Natural killer cell (primary cell): Measurements from ENCODE around the gene INAVA. TPM values are rescaled to one million over a fixed set of nuclear protein-coding genes. Genes with fewer than 3 reads are reported as not detected.

Experiments used
- ATAC-seq, 3 donors: fragments of 150-1000 bp in 2 of 3; fragments of 200-7000 bp in 1 of 3; cut with Tn5 transposase; 1 replicate in 1 of 3; 2 replicates in 2 of 3; pipeline ENCODE4 v1.10.0; 2021; ENCODE audit warnings: mild to moderate bottlenecking in 2 of 3, moderate library complexity in 2 of 3
- DNase-seq, 2 donors: peaks; one replicate each; pipeline versions ENCODE4 v3.0.0 to v3.0.0-alpha.2; 2013 to 2021; ENCODE audit warnings: mixed read lengths in 1 of 2
- H3K27ac ChIP-seq: one replicate; pipeline ENCODE4 v1.5.1; 2013; ENCODE audit warnings: mild to moderate bottlenecking, low read length
- H3K27me3 ChIP-seq: one replicate; pipeline ENCODE4 v1.6.1; 2013; ENCODE audit warnings: low read length; ENCODE audit not compliant: control insufficient read depth, insufficient read depth
- H3K36me3 ChIP-seq: one replicate; pipeline ENCODE4 v1.6.1; 2013; ENCODE audit warnings: low read length; ENCODE audit not compliant: control insufficient read depth, insufficient read depth
- H3K4me1 ChIP-seq: one replicate; pipeline ENCODE4 v1.6.1; 2013; ENCODE audit warnings: low read length; ENCODE audit not compliant: control insufficient read depth, insufficient read depth
- H3K4me3 ChIP-seq: one replicate; pipeline ENCODE4 v1.5.1; 2013; ENCODE audit warnings: low read length
- H3K9me3 ChIP-seq: one replicate; pipeline ENCODE4 v1.6.1; 2013; ENCODE audit warnings: low read length; ENCODE audit not compliant: control insufficient read depth, insufficient read depth
- H3K27ac Mint-ChIP-seq, 2 donors: one replicate each; pipeline ENCODE4 v1.8.0; 2022; ENCODE audit warnings: mild to moderate bottlenecking in 2 of 2, mixed read lengths in 2 of 2, moderate library complexity in 1 of 2
- H3K27me3 Mint-ChIP-seq, 2 donors: one replicate each; pipeline ENCODE4 v1.8.0; 2022; ENCODE audit warnings: low read depth in 2 of 2, mixed read lengths in 2 of 2
- H3K36me3 Mint-ChIP-seq: one replicate; pipeline ENCODE4 v1.8.0; 2022; ENCODE audit warnings: mixed read lengths
- H3K4me1 Mint-ChIP-seq, 2 donors: one replicate each; pipeline ENCODE4 v1.8.0; 2022; ENCODE audit warnings: mixed read lengths in 2 of 2
- H3K4me3 Mint-ChIP-seq: one replicate; pipeline ENCODE4 v1.8.0; 2022; ENCODE audit warnings: mild to moderate bottlenecking, moderate library complexity, mixed read lengths
- H3K9me3 Mint-ChIP-seq, 2 donors: one replicate each; pipeline ENCODE4 v1.8.0; 2022; ENCODE audit warnings: mixed read lengths in 2 of 2
- WGBS: methylation state at CpG from one replicate; pipeline ENCODE4 v1.1.7; 2013; ENCODE audit warnings: missing lambda C conversion rate; ENCODE audit not compliant: insufficient coverage; 5-methylcytosine and 5-hydroxymethylcytosine counted together
- intact Hi-C: fragments of 100-400 bp; cut with micrococcal nuclease; formaldehyde crosslinking; loops from one replicate; pipeline ENCODE4 v1.14.2; 2022
- total RNA-seq, 4 donors: library from RNA; stranded (reverse); fragments of 120-200 nt in 1 of 4; gene quantifications; one replicate each; pipeline versions ENCODE4 v1.2.3 to v1.2.4, GENCODE V29; 2013 to 2022
- TF ChIP-seq, protein P1 (sequence below): fragments of 200-600 bp; IDR thresholded peaks from one replicate; pipeline ENCODE4 v1.8.0; 2022; ENCODE audit warnings: antibody characterized with exemption

Gene INAVA
- total RNA-seq, 3 donors from 2014 or later (not counting 1 experiment from before 2014, with no cell fraction given) = 0.13 to 0.18 TPM; not detected in 1

DNA sequence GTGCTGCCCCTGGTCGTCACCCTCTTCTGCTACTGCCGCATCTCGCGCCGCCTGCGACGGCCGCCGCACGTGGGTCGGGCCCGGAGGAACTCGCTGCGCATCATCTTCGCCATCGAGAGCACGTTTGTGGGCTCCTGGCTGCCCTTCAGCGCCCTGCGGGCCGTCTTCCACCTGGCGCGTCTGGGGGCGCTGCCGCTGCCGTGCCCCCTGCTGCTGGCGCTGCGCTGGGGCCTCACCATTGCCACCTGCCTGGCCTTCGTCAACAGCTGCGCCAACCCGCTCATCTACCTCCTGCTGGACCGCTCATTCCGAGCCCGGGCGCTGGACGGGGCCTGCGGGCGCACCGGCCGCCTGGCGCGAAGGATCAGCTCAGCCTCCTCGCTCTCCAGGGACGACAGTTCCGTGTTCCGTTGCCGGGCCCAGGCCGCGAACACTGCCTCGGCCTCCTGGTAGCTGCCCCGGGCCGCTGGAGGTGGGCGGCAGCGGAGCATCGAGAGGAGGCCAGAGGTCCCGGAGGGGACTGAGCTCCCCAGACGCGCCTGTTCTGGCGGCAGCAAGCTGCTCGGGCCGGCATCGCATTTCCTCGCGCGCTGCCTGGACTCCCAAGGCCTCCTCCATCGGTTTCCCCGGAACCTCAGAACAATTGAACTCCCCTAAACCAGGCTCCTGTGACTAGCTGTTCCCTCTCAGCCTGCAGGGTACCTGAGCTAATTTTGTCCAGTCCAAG lies 20.9 kb upstream of the INAVA start:
- no peak overlapping the region for H3K27ac ChIP-seq
- H3K4me3 Mint-ChIP-seq = peak overlapping the region; percentile 85
- no peaks in the 10 kb centered on the region for H3K36me3 ChIP-seq
- 26% methylated on average over 66 of the region's 66 CpGs for WGBS
- DNase-seq = peak in 1 of 2 donors; percentile 47
- peak overlapping the region; percentile 71 to 84 for H3K27ac Mint-ChIP-seq
- ATAC-seq = peak; percentile 36 to 57 (median 48)
- H3K27me3 ChIP-seq = peaks cover 7% of the 10 kb centered on the region
- TF ChIP-seq, protein P1, sequence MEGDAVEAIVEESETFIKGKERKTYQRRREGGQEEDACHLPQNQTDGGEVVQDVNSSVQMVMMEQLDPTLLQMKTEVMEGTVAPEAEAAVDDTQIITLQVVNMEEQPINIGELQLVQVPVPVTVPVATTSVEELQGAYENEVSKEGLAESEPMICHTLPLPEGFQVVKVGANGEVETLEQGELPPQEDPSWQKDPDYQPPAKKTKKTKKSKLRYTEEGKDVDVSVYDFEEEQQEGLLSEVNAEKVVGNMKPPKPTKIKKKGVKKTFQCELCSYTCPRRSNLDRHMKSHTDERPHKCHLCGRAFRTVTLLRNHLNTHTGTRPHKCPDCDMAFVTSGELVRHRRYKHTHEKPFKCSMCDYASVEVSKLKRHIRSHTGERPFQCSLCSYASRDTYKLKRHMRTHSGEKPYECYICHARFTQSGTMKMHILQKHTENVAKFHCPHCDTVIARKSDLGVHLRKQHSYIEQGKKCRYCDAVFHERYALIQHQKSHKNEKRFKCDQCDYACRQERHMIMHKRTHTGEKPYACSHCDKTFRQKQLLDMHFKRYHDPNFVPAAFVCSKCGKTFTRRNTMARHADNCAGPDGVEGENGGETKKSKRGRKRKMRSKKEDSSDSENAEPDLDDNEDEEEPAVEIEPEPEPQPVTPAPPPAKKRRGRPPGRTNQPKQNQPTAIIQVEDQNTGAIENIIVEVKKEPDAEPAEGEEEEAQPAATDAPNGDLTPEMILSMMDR = no peak
- H3K9me3 ChIP-seq = no peaks in the 10 kb centered on the region
- no peak overlapping the region for H3K4me3 ChIP-seq
- peaks cover 7 to 25% of the 10 kb centered on the region in 2 donors for H3K27me3 Mint-ChIP-seq
- peaks cover 71% of the 10 kb centered on the region for H3K4me1 ChIP-seq
- no peaks in the 10 kb centered on the region for H3K36me3 Mint-ChIP-seq
- H3K4me1 Mint-ChIP-seq = peaks cover 47 to 53% of the 10 kb centered on the region in 2 donors
- intact Hi-C loops = no loop called here
- no peaks in the 10 kb centered on the region for H3K9me3 Mint-ChIP-seq

DNA sequence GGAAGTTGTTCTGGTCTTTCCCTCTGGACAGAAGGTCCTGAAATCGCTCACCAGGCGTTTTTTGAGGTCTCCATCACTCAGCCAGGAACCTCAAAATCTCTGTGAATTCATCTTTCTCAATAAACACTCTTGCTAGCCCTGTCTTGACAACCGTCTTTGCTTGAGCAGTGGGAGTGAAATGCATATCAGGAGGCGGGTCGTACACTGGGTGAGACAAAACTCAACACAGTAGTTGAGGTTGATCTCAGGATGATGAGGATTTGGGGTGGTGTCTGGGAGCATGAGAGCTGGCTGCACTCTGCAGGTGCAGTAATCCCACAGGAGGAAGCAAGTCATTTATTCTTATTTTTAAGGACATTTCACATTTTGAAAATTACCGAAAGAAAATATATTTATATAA lies 20.0 kb upstream of the INAVA start:
- intact Hi-C loops = no loop called here
- Mint-ChIP-seq H3K36me3 (no peaks in the 10 kb centered on the region), H3K4me1 (peaks cover 47 to 49% of the 10 kb centered on the region in 2 donors), H3K27me3 (peaks cover 7 to 25% of the 10 kb centered on the region in 2 donors), H3K4me3 (peak overlapping the region; percentile 85), H3K27ac (peak overlapping the region; percentile 71 to 84), H3K9me3 (no peaks in the 10 kb centered on the region)
- Histone ChIP-seq H3K36me3 (no peaks in the 10 kb centered on the region), H3K27me3 (peaks cover 7% of the 10 kb centered on the region), H3K4me1 (peaks cover 66% of the 10 kb centered on the region), H3K4me3 (no peak overlapping the region), H3K9me3 (no peaks in the 10 kb centered on the region), H3K27ac (no peak overlapping the region)
- WGBS = 92% methylated on average over 5 of the region's 6 CpGs
- ATAC-seq (no peak), DNase-seq (no peak)
- TF ChIP-seq, protein P1 = no peak

DNA sequence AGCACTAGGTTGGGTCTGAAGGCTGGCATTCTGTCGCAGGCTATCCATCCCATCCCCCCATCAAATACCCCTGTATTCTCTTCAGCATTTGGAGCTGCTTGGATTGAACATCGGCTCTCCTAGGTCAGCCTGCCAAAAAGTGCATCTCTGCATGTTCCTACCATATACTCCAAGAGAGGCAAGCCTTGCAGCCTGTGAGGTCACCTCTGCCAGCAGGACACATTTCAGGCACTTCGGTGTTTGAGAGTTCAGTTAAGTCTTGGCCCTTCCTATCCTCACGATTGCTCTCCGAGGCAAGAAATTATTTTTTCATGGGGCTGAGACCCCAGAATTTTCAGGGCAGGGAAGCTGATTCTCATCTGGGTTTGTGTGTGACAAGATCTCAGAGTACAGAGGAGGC lies 19.3 kb upstream of the INAVA start:
- ATAC-seq (no peak), DNase-seq (no peak)
- TF ChIP-seq, protein P1 = no peak
- Mint-ChIP-seq H3K9me3 (no peaks in the 10 kb centered on the region), H3K27me3 (peaks cover 7 to 25% of the 10 kb centered on the region in 2 donors), H3K4me3 (peak overlapping the region; percentile 85), H3K27ac (no peak overlapping the region), H3K4me1 (peaks cover 49 to 54% of the 10 kb centered on the region in 2 donors), H3K36me3 (no peaks in the 10 kb centered on the region)
- Histone ChIP-seq H3K27me3 (peaks cover 7% of the 10 kb centered on the region), H3K36me3 (no peaks in the 10 kb centered on the region), H3K4me3 (no peak overlapping the region), H3K4me1 (peaks cover 62% of the 10 kb centered on the region), H3K9me3 (no peaks in the 10 kb centered on the region), H3K27ac (no peak overlapping the region)
- intact Hi-C loops = no loop called here
- 92% methylated on average over 5 of the region's 5 CpGs for WGBS
